ENCODE results near the gene MYO5C. TPM values are rescaled to one million over a fixed set of nuclear protein-coding genes. Genes with fewer than 3 reads are reported as not detected.

MYO5C gene
- total RNA-seq, 4 donors from 2014 or later: 1.2 to 4.3 (median 2.9) TPM

DNA sequence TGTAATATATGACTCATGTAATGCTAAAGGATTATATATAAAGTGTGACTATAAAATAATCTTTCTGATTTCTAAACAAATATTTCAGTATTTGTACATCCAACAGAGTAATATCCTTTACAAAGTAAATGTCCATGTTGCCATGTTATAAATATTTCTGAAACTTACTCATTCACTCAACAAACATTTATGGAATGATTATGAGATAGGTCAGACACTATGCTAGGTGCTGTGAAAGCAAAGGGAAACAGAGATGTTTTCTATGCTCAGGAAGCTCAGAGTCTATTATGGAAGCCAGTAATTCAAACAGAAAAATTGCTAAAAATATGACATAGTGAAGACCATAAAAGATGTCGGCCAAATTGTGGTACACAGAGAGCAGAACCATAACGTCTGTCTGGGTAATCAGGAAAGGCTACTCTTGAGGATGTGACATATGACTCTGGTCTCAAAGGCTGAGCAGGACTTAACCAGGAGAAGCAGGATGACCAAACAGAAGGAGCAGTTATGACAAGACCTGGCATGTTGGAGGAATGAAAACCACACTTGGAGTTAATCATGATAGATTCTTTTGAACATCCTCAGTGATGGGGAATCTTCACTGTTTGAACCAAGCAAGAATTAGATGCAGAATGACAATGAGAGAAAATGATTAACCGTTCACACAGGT is 39.0 kb upstream of the MYO5C start:
- in situ Hi-C loops (cut with MboI; ENCODE audit: low sequenced_read_pairs in 4 of 4): loop anchor here (25.0 kb wide), 2 partner anchors 128 to 403 kb away; no protein-coding TSS in a partner anchor
- no peaks in the 10 kb centered on the region for H3K36me3 ChIP-seq
- no peak overlapping the region for H3K4me3 ChIP-seq
- ATAC-seq (no peak), DNase-seq (no peak)
- no peak overlapping the region for H3K27ac ChIP-seq
- H3K27me3 ChIP-seq: no peaks in the 10 kb centered on the region
- peaks cover 8 to 23% of the 10 kb centered on the region in 2 donors for H3K4me1 ChIP-seq
- no peaks in the 10 kb centered on the region for H3K9me3 ChIP-seq
- intact Hi-C loops (cut with DNase I; ENCODE audit: low total_unique reads): loop anchor here (5.0 to 10.0 kb wide), 4 partner anchors 77 to 343 kb away; partner anchors contain the start of genes ATOSA and MYO5A
- TF ChIP-seq CTCF (IDR thresholded peaks at IDR 0.05 in 4 of 5, conservative IDR thresholded peaks at IDR 0.05 in 1 of 5): no peak

DNA sequence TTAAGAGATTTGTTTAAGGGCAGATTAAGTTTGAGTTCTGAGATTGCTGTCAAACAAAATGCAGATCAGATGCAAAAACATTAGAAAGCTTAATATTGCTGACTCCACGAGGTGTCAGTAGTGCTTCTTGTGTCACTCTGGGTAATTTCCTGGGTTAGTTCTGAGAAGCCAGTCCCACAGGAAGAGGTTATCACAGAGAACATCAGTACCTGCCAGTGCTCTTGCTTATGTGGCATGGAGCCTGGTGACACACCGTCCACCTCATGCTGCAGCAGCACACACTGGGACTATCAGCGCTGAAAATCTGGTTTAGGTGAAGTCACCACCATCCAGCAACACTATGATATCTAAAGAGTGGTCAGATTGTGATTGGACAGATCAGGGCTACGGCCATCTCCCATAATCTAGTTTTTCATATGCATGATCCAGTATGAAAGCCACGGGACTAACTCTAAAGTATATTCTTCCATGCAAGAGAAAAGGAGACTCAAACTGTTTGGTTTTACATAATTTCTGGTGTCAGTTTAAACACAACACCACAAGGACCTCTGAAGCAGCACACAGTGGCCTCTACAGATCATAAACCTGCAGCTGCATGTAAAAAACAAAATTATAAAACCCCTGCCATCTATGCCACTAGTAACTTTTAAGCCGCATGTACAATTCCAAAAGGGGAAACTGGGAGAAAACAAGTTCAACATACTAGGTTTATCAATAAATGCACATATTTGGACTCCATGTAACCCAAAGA is 36.1 kb upstream of the MYO5C start:
- Histone ChIP-seq H3K36me3 (peaks cover 0 to 13% of the 10 kb centered on the region in 2 donors), H3K4me1 (peaks cover 13 to 23% of the 10 kb centered on the region in 2 donors), H3K27ac (no peak overlapping the region), H3K4me3 (no peak overlapping the region), H3K9me3 (no peaks in the 10 kb centered on the region), H3K27me3 (no peaks in the 10 kb centered on the region)
- intact Hi-C loops (cut with DNase I; ENCODE audit: low total_unique reads): loop anchor here (2.0 to 10.0 kb wide), 3 partner anchors 131 to 403 kb away; partner anchors contain the start of gene MYO5A
- TF ChIP-seq CTCF (IDR thresholded peaks at IDR 0.05 in 4 of 5, conservative IDR thresholded peaks at IDR 0.05 in 1 of 5) (peak in 4 of 5 experiments; percentile 20 to 49 (median 33)), POLR2A (IDR thresholded peaks at IDR 0.05) (no peak)
- DNase-seq (peak; percentile 24 to 33), ATAC-seq (peak; percentile 82 to 87)
- in situ Hi-C loops (cut with MboI; ENCODE audit: low sequenced_read_pairs in 4 of 4): loop anchor here (25.0 kb wide), 2 partner anchors 131 to 406 kb away; no protein-coding TSS in a partner anchor

- intact Hi-C loops (cut with DNase I; ENCODE audit: low total_unique reads) (loop anchor here (2.0 to 10.0 kb wide), 3 partner anchors 132 to 405 kb away; partner anchors contain the start of gene MYO5A), in situ Hi-C loops (cut with MboI; ENCODE audit: low sequenced_read_pairs in 4 of 4) (loop anchor here (25.0 kb wide), 2 partner anchors 132 to 407 kb away; no protein-coding TSS in a partner anchor)
- Histone ChIP-seq H3K9me3 (no peaks in the 10 kb centered on the region), H3K36me3 (peaks cover 0 to 21% of the 10 kb centered on the region in 2 donors), H3K4me3 (no peak overlapping the region), H3K27me3 (no peaks in the 10 kb centered on the region), H3K4me1 (peaks cover 13 to 20% of the 10 kb centered on the region in 2 donors), H3K27ac (no peak overlapping the region)
- ATAC-seq (no peak), DNase-seq (no peak)
- TF ChIP-seq POLR2A (IDR thresholded peaks at IDR 0.05): no peak
- TF ChIP-seq CTCF (IDR thresholded peaks at IDR 0.05 in 4 of 5, conservative IDR thresholded peaks at IDR 0.05 in 1 of 5): no peak
These were observed 34.4 kb upstream of the MYO5C start for GRCh38 chr15:52329987-52330386.

GRCh38 chr15:52329150-52329549 is 33.5 kb upstream of the MYO5C start:
- no peak for ATAC-seq
- Histone ChIP-seq H3K9me3 (no peaks in the 10 kb centered on the region), H3K4me1 (peaks cover 13 to 20% of the 10 kb centered on the region in 2 donors), H3K36me3 (peaks cover 0 to 21% of the 10 kb centered on the region in 2 donors), H3K27me3 (no peaks in the 10 kb centered on the region), H3K27ac (no peak overlapping the region), H3K4me3 (no peak overlapping the region)
- in situ Hi-C loops (cut with MboI; ENCODE audit: low sequenced_read_pairs in 4 of 4) (loop anchor here (25.0 kb wide), 2 partner anchors 133 to 408 kb away; no protein-coding TSS in a partner anchor), intact Hi-C loops (cut with DNase I; ENCODE audit: low total_unique reads) (no loop called here)
- no peak for DNase-seq
- TF ChIP-seq CTCF (IDR thresholded peaks at IDR 0.05 in 4 of 5, conservative IDR thresholded peaks at IDR 0.05 in 1 of 5) (no peak), POLR2A (IDR thresholded peaks at IDR 0.05) (no peak)

Data from gastrocnemius medialis (tissue), 4 donors.